WTC11 (cell line): ENCODE measurements around the gene ZEB2.

ENCODE experiments used
- IRF1 ChIP-seq: sonication (generic); formaldehyde crosslinking; IDR thresholded peaks from 2 replicates; pipeline ENCODE4 v1.8.0; 2023; ENCODE audit warnings: missing genetic modification reagents
- MXD4 ChIP-seq: fragments of 250-450 bp; sonication (Bioruptor Pico); IDR thresholded peaks from 2 replicates; pipeline ENCODE4 v1.8.0; 2021; ENCODE audit warnings: mild to moderate bottlenecking, moderate library complexity, borderline replicate concordance
- NFE2L1 ChIP-seq: sonication (generic); formaldehyde crosslinking; IDR thresholded peaks from 2 replicates; pipeline ENCODE4 v1.8.1; 2023; ENCODE audit warnings: missing genetic modification reagents
- RELA ChIP-seq: sonication (generic); formaldehyde crosslinking; IDR thresholded peaks from 2 replicates; pipeline ENCODE4 v1.8.1; 2022; ENCODE audit warnings: missing genetic modification reagents, mild to moderate bottlenecking, borderline replicate concordance
- USF1 ChIP-seq: sonication (generic); formaldehyde crosslinking; IDR thresholded peaks from 2 replicates; pipeline ENCODE4 v1.8.0; 2022; ENCODE audit warnings: mild to moderate bottlenecking, missing genetic modification reagents
- TF ChIP-seq, protein P1 (sequence below): fragments of 200-600 bp; IDR thresholded peaks from 2 replicates; pipeline ENCODE4 v1.8.0; 2022; ENCODE audit warnings: antibody characterized with exemption
- TF ChIP-seq, protein P2 (sequence below): sonication (generic); formaldehyde crosslinking; IDR thresholded peaks from 2 replicates; pipeline ENCODE4 v1.8.1; 2023; ENCODE audit warnings: mild to moderate bottlenecking, missing genetic modification reagents, moderate library complexity
- TF ChIP-seq, protein P3 (sequence below): sonication (generic); formaldehyde crosslinking; IDR thresholded peaks from 2 replicates; pipeline ENCODE4 v1.8.1; 2023; ENCODE audit warnings: mild to moderate bottlenecking, missing genetic modification reagents, moderate library complexity

DNA sequence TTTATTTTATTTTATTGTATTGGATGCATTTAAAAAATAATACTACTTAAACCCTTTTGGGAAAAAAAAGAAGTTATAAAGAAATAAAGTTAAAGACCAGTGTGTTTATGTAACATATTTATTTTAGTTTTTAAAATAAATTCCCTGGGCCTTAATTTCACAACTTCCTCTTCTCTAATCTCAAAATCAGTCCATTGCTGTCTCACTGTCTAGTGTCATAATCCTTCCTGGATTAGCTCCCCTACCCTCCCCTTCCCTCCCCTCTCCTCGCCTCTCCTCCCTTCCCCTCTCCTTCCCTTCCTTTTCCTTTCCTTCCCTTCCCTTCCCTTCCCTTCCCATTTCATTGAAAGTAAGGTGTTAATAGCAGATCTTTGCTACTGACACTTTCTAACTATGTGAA, 40.3 kb upstream of the ZEB2 start:
- TF ChIP-seq NFE2L1 (CRISPR knock-in tag) (no peak), IRF1 (CRISPR knock-in tag) (no peak), USF1 (no peak), RELA (CRISPR knock-in tag) (no peak), MXD4 (CRISPR knock-in tag) (no peak)
- TF ChIP-seq, protein P1, sequence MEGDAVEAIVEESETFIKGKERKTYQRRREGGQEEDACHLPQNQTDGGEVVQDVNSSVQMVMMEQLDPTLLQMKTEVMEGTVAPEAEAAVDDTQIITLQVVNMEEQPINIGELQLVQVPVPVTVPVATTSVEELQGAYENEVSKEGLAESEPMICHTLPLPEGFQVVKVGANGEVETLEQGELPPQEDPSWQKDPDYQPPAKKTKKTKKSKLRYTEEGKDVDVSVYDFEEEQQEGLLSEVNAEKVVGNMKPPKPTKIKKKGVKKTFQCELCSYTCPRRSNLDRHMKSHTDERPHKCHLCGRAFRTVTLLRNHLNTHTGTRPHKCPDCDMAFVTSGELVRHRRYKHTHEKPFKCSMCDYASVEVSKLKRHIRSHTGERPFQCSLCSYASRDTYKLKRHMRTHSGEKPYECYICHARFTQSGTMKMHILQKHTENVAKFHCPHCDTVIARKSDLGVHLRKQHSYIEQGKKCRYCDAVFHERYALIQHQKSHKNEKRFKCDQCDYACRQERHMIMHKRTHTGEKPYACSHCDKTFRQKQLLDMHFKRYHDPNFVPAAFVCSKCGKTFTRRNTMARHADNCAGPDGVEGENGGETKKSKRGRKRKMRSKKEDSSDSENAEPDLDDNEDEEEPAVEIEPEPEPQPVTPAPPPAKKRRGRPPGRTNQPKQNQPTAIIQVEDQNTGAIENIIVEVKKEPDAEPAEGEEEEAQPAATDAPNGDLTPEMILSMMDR: no peak
- TF ChIP-seq, protein P2, sequence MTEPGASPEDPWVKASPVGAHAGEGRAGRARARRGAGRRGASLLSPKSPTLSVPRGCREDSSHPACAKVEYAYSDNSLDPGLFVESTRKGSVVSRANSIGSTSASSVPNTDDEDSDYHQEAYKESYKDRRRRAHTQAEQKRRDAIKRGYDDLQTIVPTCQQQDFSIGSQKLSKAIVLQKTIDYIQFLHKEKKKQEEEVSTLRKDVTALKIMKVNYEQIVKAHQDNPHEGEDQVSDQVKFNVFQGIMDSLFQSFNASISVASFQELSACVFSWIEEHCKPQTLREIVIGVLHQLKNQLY (CRISPR knock-in tag): no peak
- TF ChIP-seq, protein P3, sequence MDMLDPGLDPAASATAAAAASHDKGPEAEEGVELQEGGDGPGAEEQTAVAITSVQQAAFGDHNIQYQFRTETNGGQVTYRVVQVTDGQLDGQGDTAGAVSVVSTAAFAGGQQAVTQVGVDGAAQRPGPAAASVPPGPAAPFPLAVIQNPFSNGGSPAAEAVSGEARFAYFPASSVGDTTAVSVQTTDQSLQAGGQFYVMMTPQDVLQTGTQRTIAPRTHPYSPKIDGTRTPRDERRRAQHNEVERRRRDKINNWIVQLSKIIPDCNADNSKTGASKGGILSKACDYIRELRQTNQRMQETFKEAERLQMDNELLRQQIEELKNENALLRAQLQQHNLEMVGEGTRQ (CRISPR knock-in tag): no peak
